Measurements from ENCODE around the gene EDNRA.

The EDNRA gene

DNA sequence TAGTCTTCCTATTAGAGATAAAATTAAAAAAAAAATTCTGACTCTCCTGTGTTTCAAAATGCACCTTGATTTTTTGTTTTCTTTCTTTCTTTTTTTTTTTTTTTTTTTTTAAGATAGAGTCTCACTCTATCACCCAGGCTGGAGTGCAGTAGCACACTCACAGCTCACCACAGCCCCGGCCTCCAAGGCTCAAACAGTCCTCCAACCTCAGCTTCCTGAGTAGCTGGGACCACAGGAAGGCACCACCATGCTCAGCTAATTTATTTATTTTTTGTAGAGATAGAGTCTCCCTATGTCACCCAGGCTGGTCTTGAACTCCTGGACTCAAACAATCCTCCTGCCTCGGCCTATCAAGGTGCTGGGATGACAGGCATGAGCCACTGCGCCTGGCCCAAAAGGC lies 95.2 kb downstream of the EDNRA start:
- no peak for TF ChIP-seq CTCF (IDR thresholded peaks at IDR 0.05)
- TF ChIP-seq ZFX (IDR thresholded peaks at IDR 0.05; ENCODE audit: borderline replicate concordance): no peak
- no peak overlapping the region for H3K27ac ChIP-seq

GRCh38 chr4:147578051-147578476 lies 97.2 kb downstream of the EDNRA start:
- no peak for TF ChIP-seq ZFX (IDR thresholded peaks at IDR 0.05; ENCODE audit: borderline replicate concordance)
- TF ChIP-seq CTCF (IDR thresholded peaks at IDR 0.05): no peak
- H3K27ac ChIP-seq: no peak overlapping the region

DNA sequence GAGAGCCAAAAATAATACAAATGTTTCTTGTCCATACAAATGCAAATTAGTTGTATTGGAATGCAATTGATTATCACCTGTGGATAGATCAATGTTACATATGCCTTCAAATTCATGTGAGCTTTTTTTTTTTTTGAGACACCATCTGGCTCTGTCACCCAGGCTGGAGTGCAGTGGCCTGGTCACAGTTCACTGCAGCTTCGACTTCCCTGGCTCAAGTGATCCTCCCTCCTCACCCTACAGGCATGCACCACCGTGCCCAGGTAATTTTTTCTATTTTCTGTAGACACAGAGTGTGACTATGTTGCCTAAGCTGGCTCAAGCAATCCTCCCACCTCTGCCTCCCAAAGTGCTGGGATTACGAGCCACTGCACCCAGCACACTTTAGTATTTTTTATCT lies 97.7 kb downstream of the EDNRA start:
- no peak overlapping the region for H3K27ac ChIP-seq
- no peak for TF ChIP-seq ZFX (IDR thresholded peaks at IDR 0.05; ENCODE audit: borderline replicate concordance)
- TF ChIP-seq CTCF (IDR thresholded peaks at IDR 0.05): no peak

- TF ChIP-seq CTCF (IDR thresholded peaks at IDR 0.05): no peak
- no peak for TF ChIP-seq ZFX (IDR thresholded peaks at IDR 0.05; ENCODE audit: borderline replicate concordance)
- H3K27ac ChIP-seq: no peak overlapping the region
Measured at GRCh38 chr4:147580396-147580795, 99.5 kb downstream of the EDNRA start.

DNA sequence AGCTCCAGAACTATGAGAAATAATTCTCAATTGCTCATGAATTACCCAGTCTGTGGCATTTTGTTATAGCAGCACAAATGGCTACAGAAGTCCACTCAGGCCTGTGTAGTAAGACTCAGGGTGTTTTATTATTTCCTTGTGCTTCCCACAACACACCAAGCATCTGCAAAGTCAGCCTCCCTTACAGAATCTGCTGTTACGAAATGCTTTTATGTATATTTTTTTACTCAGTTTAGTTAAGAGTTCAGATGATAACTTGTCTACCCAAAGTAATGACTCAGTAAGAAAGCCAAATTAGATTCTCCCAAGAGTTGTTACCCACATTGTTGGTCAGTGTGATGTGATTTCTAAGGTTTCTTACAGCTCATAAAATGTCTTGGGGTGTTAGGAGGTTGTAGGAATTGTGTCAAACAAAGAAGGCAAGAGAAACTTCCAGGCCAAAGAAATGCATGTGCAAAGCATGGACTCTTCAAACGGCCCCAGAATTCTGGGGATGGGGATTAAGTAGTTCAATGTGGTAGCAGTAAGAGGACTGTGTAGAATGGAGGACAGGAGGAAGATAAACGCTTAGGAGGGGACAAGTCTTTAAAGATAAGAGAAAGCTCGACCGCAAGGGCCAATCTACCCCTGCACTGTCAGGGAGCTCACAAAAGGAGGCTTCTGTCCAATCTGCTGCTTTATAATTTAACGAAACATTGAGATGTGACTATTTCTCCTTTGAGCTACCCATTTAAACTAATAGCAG lies 100.9 kb downstream of the EDNRA start:
- no peak overlapping the region for H3K27ac ChIP-seq
- TF ChIP-seq ZFX (IDR thresholded peaks at IDR 0.05; ENCODE audit: borderline replicate concordance): no peak
- TF ChIP-seq CTCF (IDR thresholded peaks at IDR 0.05): no peak

GRCh38 chr4:147582386-147583060 lies 101.6 kb downstream of the EDNRA start:
- TF ChIP-seq CTCF (IDR thresholded peaks at IDR 0.05) (no peak), ZFX (IDR thresholded peaks at IDR 0.05; ENCODE audit: borderline replicate concordance) (no peak)
- no peak overlapping the region for H3K27ac ChIP-seq

DNA sequence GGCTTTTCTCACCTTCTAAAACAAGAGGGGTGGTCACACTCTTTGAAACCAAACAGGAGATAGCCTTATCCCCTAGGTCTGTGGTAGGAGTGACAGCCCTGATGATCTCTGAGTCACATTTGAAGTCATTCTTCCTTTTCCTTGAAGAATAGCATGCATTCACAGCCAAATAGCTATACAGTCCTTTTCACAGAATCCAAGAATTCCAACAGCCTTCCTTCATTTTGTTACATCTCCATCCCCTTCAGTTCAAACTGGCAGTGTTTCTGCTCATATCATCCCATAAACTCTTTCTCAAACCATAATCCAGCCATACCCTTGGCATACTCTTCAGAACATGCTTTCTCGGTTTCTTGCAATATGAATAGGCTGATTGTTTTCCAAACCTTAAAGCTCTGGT lies 103.0 kb downstream of the EDNRA start:
- TF ChIP-seq ZFX (IDR thresholded peaks at IDR 0.05; ENCODE audit: borderline replicate concordance) (no peak), CTCF (IDR thresholded peaks at IDR 0.05) (no peak)
- H3K27ac ChIP-seq: no peak overlapping the region
